Fibroblast of the conjunctiva (primary cell): ENCODE results near the gene BEX4.
"Not testable (repeated sequence)": the region's sequence is repeated elsewhere in the genome, so short reads cannot be mapped to it uniquely, and the experiment has no call there.

ENCODE experiments used
- DNase-seq: peaks from one replicate; pipeline ENCODE4 v3.0.0-alpha.2; 2010; ENCODE audit warnings: low read depth

BEX4 gene

GRCh38 chrX:103214870-103215424 is at the start of gene BEX4:
BEX4 (plus strand) TSS chrX:103215108; CDS start chrX:103216154, 1,046 bp downstream.
- DNase-seq = peak; percentile 34

- no peak for DNase-seq
Observed at GRCh38 chrX:103170216-103170615, 44.7 kb upstream of the BEX4 start.

GRCh38 chrX:103171353-103171752 is 43.6 kb upstream of the BEX4 start:
- DNase-seq = no peak

GRCh38 chrX:103175256-103175655 is 39.7 kb upstream of the BEX4 start:
- DNase-seq = not testable (repeated sequence)

GRCh38 chrX:103175944-103176753 is 38.8 kb upstream of the BEX4 start:
- DNase-seq = no peak

- DNase-seq = no peak
Observed at GRCh38 chrX:103177556-103177955, 37.4 kb upstream of the BEX4 start.

- no peak for DNase-seq
Observed at GRCh38 chrX:103183912-103184311, 31.0 kb upstream of the BEX4 start.

GRCh38 chrX:103187953-103188475 is 26.9 kb upstream of the BEX4 start:
- no peak for DNase-seq

GRCh38 chrX:103197721-103198306 is 17.1 kb upstream of the BEX4 start:
- no peak for DNase-seq

- DNase-seq = not testable (repeated sequence)
Observed at GRCh38 chrX:103198668-103199067, 16.2 kb upstream of the BEX4 start.

- no peak for DNase-seq
Observed at GRCh38 chrX:103201041-103201440, 13.9 kb upstream of the BEX4 start.

- no peak for DNase-seq
Observed at GRCh38 chrX:103210056-103210455, 4.9 kb upstream of the BEX4 start.

GRCh38 chrX:103211012-103211715 is 3.7 kb upstream of the BEX4 start:
- peak; percentile 29 for DNase-seq

- DNase-seq = no peak
Observed at GRCh38 chrX:103212749-103213457, 2.0 kb upstream of the BEX4 start.

- DNase-seq = no peak
Observed at GRCh38 chrX:103215425-103215991, 600 bp downstream of the BEX4 start.

GRCh38 chrX:103220511-103221323 is 5.8 kb downstream of the BEX4 start:
- no peak for DNase-seq

- DNase-seq = not testable (repeated sequence)
Observed at GRCh38 chrX:103225918-103226317, 11.0 kb downstream of the BEX4 start.

- DNase-seq = no peak
Observed at GRCh38 chrX:103233263-103233662, 18.4 kb downstream of the BEX4 start.

GRCh38 chrX:103234869-103235268 is 20.0 kb downstream of the BEX4 start:
- no peak for DNase-seq

GRCh38 chrX:103235608-103236007 is 20.7 kb downstream of the BEX4 start:
- not testable (repeated sequence) for DNase-seq

GRCh38 chrX:103236296-103236695 is 21.4 kb downstream of the BEX4 start:
- no peak for DNase-seq
